GM18868 (cell line): ENCODE data around the gene RAB40B.

Source experiments
- ATAC-seq: cut with Tn5 transposase; IDR thresholded peaks from one replicate; pipeline ENCODE4 v1.9.1; 2021; ENCODE audit warnings: mild to moderate bottlenecking, moderate library complexity; ENCODE audit not compliant: unreplicated experiment

RAB40B gene

GRCh38 chr17:82670661-82671450 lies 27.6 kb downstream of the RAB40B start:
- no peak for ATAC-seq

- ATAC-seq = no peak
Measured at GRCh38 chr17:82668631-82669099, 29.8 kb downstream of the RAB40B start.

- ATAC-seq = no peak
Measured at GRCh38 chr17:82668024-82668630, 30.4 kb downstream of the RAB40B start.

DNA sequence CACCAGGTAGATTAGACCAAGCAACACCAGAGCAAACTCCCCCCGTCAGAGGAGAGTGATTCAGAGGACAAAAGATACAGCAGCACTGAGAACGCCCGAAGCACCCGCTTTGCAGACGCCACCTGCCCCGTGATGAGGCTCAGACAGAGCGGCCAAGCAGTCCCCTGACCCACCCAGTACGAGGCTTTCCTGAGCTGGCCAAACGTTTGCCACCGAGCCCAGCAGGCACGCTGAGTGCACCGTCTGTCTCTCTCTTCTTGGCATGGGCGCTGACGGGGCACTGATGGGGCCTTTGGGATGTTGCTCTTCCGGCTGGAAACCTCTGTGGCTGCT lies 30.9 kb downstream of the RAB40B start:
- no peak for ATAC-seq

DNA sequence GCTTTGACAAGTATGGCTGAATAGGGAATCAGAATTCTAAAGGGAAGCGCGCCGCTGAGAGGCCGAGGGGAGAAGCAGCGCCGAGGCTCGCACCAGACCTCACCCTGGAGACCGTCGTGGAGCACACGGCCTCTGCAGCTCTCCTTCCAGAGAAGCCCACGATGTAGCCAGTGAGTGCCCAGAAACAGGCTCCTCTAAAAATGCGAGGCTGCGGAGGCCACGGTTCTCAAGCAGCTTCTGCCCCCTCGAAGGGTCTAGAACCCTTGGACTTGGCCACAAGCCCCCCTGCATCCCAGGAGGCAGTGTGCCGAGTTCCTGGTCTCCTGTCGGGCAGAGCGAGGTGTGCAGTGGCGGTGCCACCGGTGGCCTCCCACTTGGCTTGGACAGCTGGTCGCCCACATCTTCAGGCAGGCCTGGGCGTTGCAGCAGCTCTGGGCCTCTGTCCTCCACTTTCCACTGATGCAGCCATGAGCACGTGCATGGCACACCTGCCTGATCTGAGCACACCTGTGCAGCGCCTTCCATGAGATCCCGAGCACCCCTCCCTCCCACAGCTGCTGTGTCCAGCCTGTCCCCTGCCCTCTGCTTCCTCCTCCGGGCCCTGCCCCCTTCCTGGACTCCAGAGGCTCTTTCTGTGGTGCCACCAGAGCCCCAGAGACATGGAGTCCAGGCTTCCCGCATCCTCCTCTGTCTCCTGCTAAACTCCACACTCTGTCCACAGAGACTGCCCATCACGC lies 31.4 kb downstream of the RAB40B start:
- ATAC-seq = no peak

DNA sequence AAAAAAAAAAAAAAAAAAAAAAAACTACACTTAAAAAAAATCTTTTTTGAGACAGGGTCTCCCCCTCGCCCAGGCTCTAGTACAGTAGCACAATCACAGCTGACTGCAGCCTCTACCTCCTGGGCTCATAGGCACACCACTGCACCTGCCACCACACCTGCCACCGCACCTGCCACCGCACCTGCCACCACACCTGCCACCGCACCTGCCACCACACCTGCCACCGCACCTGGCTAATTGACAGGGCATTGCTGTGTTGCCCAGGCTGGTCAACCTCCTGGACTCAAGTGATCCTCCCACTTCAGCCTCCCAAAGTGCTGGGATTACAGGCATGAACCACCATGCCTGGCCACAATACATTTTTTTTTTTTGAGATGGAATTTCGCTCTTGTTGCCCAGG lies 32.6 kb downstream of the RAB40B start:
- no peak for ATAC-seq

GRCh38 chr17:82665217-82665616 lies 33.3 kb downstream of the RAB40B start:
- ATAC-seq = no peak

DNA sequence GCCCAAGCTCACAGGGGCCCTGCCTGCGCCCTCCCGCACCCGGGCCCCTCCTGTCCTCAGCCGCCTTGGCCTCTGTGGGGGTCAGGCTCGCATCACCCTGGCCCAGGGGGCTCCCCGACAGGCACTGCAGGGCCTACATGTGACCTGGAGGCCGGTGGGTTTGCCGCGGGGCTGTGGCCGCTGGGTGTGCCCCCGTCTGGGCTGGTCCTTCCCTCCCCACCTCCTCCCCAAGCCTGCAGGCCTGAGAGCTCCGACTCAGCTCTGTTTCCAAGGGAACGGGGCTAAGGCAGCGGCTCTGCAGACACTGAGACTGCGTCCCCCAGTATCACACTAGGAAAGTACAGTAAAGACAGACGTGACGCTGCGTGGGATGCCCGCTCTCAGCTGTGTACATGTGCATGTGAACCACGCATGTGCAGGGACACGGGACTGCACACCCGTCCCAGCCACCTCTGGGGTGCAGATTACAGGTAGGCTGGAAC lies 33.8 kb downstream of the RAB40B start:
- no peak for ATAC-seq

DNA sequence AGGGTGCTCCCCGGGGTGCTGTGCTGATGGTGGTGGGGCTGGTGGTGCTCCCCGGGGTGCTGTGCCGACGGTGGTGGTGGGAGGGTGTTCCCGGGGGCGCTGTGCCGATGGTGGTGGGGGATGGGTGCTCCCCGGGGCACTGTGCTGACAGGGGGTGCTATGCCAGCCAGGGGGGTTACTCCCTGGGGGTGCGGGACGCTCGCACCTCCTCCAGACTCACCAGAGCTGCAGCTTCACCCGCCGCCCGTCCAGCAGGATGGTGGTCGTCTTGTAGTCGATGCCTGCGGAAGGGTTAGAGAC lies 34.3 kb downstream of the RAB40B start:
- no peak for ATAC-seq

- ATAC-seq = no peak
Measured at GRCh38 chr17:82663381-82664275, 34.9 kb downstream of the RAB40B start.

- no peak for ATAC-seq
Measured at GRCh38 chr17:82662711-82663261, 35.7 kb downstream of the RAB40B start.

DNA sequence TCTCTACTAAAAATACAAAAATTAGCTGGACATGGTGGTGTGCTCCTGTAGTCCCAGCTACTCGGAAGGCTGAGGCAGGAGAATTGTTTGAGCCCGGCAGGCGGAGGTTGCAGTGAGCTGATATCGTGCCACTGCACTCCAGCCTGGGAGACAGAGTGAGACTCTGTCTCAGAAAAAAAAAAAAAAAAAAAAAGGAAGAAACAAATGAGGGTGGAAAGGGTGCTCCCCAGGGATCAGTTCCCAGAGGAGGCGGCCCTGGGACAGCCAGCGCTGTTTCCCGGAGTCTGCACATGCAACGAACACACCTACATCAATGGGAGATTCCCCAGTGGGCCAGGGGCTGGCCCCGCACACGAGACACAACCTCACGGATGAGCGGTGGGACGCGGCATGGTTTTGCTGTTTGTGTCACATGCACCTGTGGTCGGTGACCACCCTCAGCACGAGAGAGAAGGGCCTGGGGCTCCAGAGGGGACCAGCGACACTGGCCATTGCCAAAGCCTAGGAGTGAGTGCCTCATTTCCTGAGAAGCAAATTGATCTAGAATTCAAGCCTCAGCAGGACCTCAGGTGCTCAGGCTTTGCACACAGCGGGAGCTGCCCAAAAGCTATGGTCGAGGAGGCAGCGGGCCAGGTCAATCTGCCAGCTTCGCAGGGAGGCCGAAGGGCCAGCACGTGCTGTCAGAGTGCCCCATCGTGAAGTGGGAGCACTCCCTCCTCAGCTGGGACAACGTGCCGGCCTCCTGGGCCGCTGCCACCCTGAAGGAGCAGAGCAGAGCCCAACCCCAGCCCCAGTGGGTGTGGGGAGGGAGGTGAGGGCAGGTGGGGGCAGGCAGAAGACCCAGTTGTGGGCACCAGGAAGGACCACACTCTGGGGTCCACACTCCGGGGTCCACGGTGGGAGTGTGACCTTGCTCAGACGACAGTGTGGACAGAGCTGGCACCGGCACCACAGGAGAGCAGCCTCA lies 36.5 kb downstream of the RAB40B start:
- ATAC-seq = no peak

DNA sequence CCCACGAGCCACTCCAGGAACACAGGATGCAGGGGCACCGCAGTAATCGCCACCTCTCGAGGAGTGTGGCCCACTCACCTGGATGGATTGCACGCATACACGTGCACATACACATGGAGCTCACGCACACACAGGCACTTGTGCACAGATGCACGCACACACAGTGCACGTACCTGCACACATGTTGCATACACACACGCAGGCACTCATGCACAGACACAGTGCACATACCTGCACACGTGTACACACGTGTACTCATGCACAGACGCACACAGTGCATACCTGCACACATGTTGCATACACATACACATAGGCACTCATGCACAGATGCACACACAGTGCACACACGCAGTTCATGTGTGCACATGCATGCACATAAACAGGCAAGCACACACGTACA lies 38.6 kb downstream of the RAB40B start:
- no peak for ATAC-seq

- ATAC-seq = no peak
Measured at GRCh38 chr17:82658796-82659452, 39.6 kb downstream of the RAB40B start.

DNA sequence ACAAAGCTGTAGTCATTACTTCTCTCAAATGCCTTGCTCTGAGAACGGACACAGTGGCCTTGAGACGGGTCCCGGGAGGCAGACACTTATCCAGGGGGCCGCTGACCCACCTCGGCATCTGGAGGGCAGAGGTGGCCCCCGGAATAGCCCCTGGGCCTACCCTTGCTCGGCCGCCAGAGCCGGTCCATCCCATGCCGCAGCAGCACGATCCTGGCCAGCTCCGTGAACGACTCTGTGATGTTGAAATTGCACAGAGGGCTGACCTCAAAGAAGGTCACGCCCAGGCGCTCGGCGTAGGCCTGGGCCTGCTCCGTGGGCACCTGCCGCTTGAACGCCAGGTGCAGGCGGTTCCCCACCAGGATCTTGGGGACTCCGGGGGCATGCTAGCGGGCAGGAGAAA lies 40.2 kb downstream of the RAB40B start:
- ATAC-seq = no peak

DNA sequence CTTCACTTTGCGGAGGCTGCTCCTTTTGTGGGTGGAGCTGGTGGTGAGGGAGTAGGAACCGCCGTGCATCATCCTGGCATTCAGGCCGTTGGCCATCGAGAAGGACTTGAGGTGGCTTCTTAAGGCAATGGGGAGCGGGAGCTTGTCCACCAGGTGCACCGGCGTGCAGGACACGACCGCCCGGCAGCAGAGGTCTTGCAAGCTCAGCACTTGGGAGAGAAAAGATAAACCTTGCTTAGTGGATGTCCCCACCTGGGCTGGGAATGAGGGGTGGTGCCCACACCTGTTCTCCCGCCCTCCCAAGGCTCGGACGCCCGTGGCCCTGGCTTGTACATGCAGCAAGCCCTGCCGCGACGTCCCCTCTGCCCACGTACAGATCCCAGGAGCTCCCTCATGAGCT lies 40.6 kb downstream of the RAB40B start:
- no peak for ATAC-seq

DNA sequence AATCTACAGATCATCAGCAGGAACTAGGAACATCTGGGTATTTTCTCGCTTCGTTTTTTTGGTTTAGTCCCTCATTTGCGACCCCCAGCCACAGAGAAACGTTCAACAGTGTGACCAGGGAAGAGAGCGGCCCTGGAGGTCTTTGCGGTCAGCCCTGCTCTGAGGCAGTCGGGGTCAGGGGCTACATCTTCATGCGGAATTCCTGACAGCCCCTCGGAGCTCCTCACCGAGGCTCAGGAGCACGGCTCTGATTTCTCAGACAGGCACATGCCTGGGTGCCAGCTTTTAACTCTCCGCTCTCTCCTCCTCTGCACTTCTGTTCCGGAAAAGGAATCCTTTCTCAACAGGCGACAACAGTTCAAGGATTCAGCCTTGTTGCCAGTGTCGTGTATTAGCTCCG lies 42.2 kb downstream of the RAB40B start:
- ATAC-seq = no peak

DNA sequence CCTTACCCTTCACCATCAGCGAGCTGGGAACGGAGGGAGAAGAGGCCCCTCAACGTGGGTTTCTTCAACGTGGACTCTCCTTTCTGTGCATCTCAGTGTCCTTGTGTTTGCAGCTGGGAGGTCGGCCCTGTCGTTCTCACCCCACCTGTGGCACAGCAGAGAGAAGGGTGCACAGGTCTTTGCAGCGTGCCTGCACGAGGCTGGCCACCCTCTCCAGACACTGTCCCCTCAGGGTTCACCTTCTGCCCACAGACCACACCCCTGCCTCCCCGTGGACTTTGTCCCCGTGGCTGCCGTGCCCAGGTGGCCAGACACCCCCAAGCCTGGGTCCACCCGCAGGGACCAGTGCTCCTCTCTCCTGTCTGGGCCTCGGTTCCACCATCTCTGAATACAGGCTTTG lies 43.0 kb downstream of the RAB40B start:
- no peak for ATAC-seq

DNA sequence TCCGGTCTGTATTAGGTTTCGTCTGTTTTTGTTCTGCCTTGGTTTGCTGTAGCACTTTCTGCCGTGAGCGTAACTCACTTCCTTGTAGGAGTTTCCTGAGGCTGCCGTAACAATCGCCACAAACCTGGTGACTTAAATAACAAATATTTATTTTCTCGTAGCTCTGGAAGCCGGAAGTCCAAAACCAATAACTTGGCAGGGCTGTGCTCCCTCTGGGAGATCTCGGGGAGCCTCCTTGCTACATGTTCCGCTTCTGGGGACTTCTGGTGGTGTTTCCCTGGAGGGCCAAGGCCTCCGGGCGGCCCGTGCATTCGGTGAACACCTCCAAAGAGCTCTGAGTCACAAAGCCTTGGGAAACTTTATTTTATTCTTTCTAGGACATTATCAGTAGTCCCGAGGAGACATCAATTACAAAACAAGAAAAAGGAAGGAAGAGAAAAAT lies 43.4 kb downstream of the RAB40B start:
- no peak for ATAC-seq
